CD4-positive, alpha-beta memory T cell (primary cell): ENCODE measurements around the gene CNTN5. TPM values are rescaled to one million over a fixed set of nuclear protein-coding genes. Genes with fewer than 3 reads are reported as not detected.

Experiments used
- CTCF ChIA-PET: fragments of 350-600 bp; sonication (Branson Sonifier 250); formaldehyde crosslinking; loops from one replicate; lab custom pipeline; 2021; ENCODE audit warnings: inconsistent platforms; ENCODE audit not compliant: partially characterized antibody; lab: Charles Lee
- POLR2A ChIA-PET: fragments of 350-600 bp; sonication (Branson Sonifier 250); formaldehyde crosslinking; loops from one replicate; lab custom pipeline; 2021; ENCODE audit not compliant: partially characterized antibody; lab: Charles Lee
- DNase-seq, 5 donors: peaks; one replicate each; pipeline versions ENCODE4 v3.0.0 to v3.0.0-alpha.2; 2020 to 2022; ENCODE audit warnings: mixed read lengths in 1 of 5
- H3K27ac ChIP-seq: one replicate; pipeline ENCODE4 v1.7.0; 2013; ENCODE audit warnings: low read depth, low read length
- H3K27me3 ChIP-seq: 2 replicates; pipeline ENCODE4 v1.7.0; 2013; ENCODE audit warnings: mild to moderate bottlenecking, low read length, moderate library complexity; ENCODE audit not compliant: insufficient read depth
- H3K36me3 ChIP-seq: 2 replicates; pipeline ENCODE4 v1.7.0; 2013; ENCODE audit warnings: mild to moderate bottlenecking, low read length, moderate library complexity; ENCODE audit not compliant: insufficient read depth
- H3K4me1 ChIP-seq: 2 replicates; pipeline ENCODE4 v1.7.0; 2013; ENCODE audit warnings: mild to moderate bottlenecking, low read length, moderate library complexity; ENCODE audit not compliant: insufficient read depth
- H3K4me3 ChIP-seq, 2 donors: one replicate each; pipeline ENCODE4 v1.7.0; 2013; ENCODE audit warnings: low read length in 2 of 2, mild to moderate bottlenecking in 1 of 2
- H3K9me3 ChIP-seq, 2 donors: one replicate each; pipeline ENCODE4 v1.7.0; 2013; ENCODE audit warnings: low read length in 2 of 2, control low read depth in 1 of 2; ENCODE audit not compliant: control insufficient read depth in 1 of 2
- H3K27ac Mint-ChIP-seq, 7 donors: one replicate each; pipeline ENCODE4 v1.8.0; 2020 to 2021; ENCODE audit warnings: mixed read lengths in 7 of 7, mild to moderate bottlenecking in 6 of 7, inconsistent platforms in 3 of 7, moderate library complexity in 3 of 7
- H3K27me3 Mint-ChIP-seq, 2 donors: one replicate each; pipeline ENCODE4 v1.8.0; 2020 to 2021; ENCODE audit warnings: mixed read lengths in 2 of 2
- H3K36me3 Mint-ChIP-seq, 2 donors: one replicate each; pipeline ENCODE4 v1.8.0; 2020 to 2021; ENCODE audit warnings: mixed read lengths in 2 of 2, inconsistent platforms in 1 of 2, mild to moderate bottlenecking in 1 of 2
- H3K4me1 Mint-ChIP-seq, 4 donors: one replicate each; pipeline ENCODE4 v1.8.0; 2020 to 2021; ENCODE audit warnings: mixed read lengths in 4 of 4, mild to moderate bottlenecking in 1 of 4
- H3K4me3 Mint-ChIP-seq, 8 donors: one replicate each; pipeline ENCODE4 v1.8.0; 2020 to 2021; ENCODE audit warnings: mixed read lengths in 8 of 8, mild to moderate bottlenecking in 7 of 8, moderate library complexity in 6 of 8, inconsistent platforms in 3 of 8
- H3K9me3 Mint-ChIP-seq, 8 donors: one replicate each; pipeline ENCODE4 v1.8.0; 2020 to 2021; ENCODE audit warnings: mixed read lengths in 8 of 8, mild to moderate bottlenecking in 5 of 8, inconsistent platforms in 3 of 8, moderate library complexity in 1 of 8
- intact Hi-C: fragments of 100-400 bp; cut with micrococcal nuclease; formaldehyde crosslinking; loops from one replicate; pipeline ENCODE4 v1.15.1; 2023
- polyA plus RNA-seq, 2 donors: library from polyadenylated mRNA; unstranded; fragments of 300-500 nt; fragmentation: Illumina TruSeq; gene quantifications; one replicate each; pipeline ENCODE4 v1.2.3, GENCODE V29; 2021
- total RNA-seq, 2 experiments: library from RNA; stranded (reverse); gene quantifications; one replicate each; pipeline ENCODE4 v1.2.3, GENCODE V29; 2021

CNTN5 gene
- total and polyA plus RNA-seq, 4 experiments from 2014 or later: not detected

GRCh38 chr11:99634581-99634980 is 613.8 kb downstream of the CNTN5 start:
- ChIA-PET CTCF (no interaction called here), POLR2A (no interaction called here)
- H3K27me3 Mint-ChIP-seq: no peaks in the 10 kb centered on the region
- Histone ChIP-seq H3K27me3 (no peaks in the 10 kb centered on the region), H3K4me1 (no peaks in the 10 kb centered on the region), H3K9me3 (peaks cover 0 to 4% of the 10 kb centered on the region in 2 donors), H3K27ac (no peak overlapping the region), H3K36me3 (no peaks in the 10 kb centered on the region), H3K4me3 (no peak overlapping the region)
- no peak overlapping the region for H3K27ac Mint-ChIP-seq
- DNase-seq: no peak
- no peaks in the 10 kb centered on the region for H3K4me1 Mint-ChIP-seq
- intact Hi-C loops: no loop called here
- peaks cover 3 to 17% (median 6%) of the 10 kb centered on the region in 8 donors for H3K9me3 Mint-ChIP-seq
- no peaks in the 10 kb centered on the region for H3K36me3 Mint-ChIP-seq
- no peak overlapping the region for H3K4me3 Mint-ChIP-seq

- no peak overlapping the region for H3K4me3 ChIP-seq
- no peaks in the 10 kb centered on the region for H3K27me3 Mint-ChIP-seq
- H3K27ac Mint-ChIP-seq: no peak overlapping the region
- H3K9me3 ChIP-seq: peaks cover 0 to 4% of the 10 kb centered on the region in 2 donors
- no peaks in the 10 kb centered on the region for H3K4me1 Mint-ChIP-seq
- H3K36me3 ChIP-seq: no peaks in the 10 kb centered on the region
- H3K4me1 ChIP-seq: no peaks in the 10 kb centered on the region
- peaks cover 4 to 33% (median 14%) of the 10 kb centered on the region in 8 donors for H3K9me3 Mint-ChIP-seq
- ChIA-PET POLR2A (no interaction called here), CTCF (no interaction called here)
- H3K27me3 ChIP-seq: no peaks in the 10 kb centered on the region
- no peak for DNase-seq
- intact Hi-C loops: no loop called here
- H3K27ac ChIP-seq: no peak overlapping the region
- no peaks in the 10 kb centered on the region for H3K36me3 Mint-ChIP-seq
- no peak overlapping the region for H3K4me3 Mint-ChIP-seq
Measured at GRCh38 chr11:99638073-99638553, 617.4 kb downstream of the CNTN5 start.

GRCh38 chr11:99640671-99641070 is 619.9 kb downstream of the CNTN5 start:
- no peak overlapping the region for H3K4me3 ChIP-seq
- CTCF ChIA-PET: no interaction called here
- no peaks in the 10 kb centered on the region for H3K27me3 ChIP-seq
- no peak overlapping the region for H3K27ac Mint-ChIP-seq
- H3K9me3 ChIP-seq: no peaks in the 10 kb centered on the region
- H3K4me3 Mint-ChIP-seq: no peak overlapping the region
- POLR2A ChIA-PET: no interaction called here
- H3K36me3 ChIP-seq: no peaks in the 10 kb centered on the region
- DNase-seq: no peak
- H3K36me3 Mint-ChIP-seq: no peaks in the 10 kb centered on the region
- no peaks in the 10 kb centered on the region for H3K4me1 ChIP-seq
- intact Hi-C loops: no loop called here
- H3K9me3 Mint-ChIP-seq: peaks cover 0 to 24% (median 10%) of the 10 kb centered on the region in 8 donors
- H3K4me1 Mint-ChIP-seq: no peaks in the 10 kb centered on the region
- H3K27me3 Mint-ChIP-seq: no peaks in the 10 kb centered on the region
- no peak overlapping the region for H3K27ac ChIP-seq

- Mint-ChIP-seq H3K9me3 (peaks cover 0 to 17% (median 6%) of the 10 kb centered on the region in 8 donors), H3K27ac (no peak overlapping the region), H3K4me1 (no peaks in the 10 kb centered on the region), H3K4me3 (no peak overlapping the region), H3K36me3 (no peaks in the 10 kb centered on the region), H3K27me3 (no peaks in the 10 kb centered on the region)
- no peak for DNase-seq
- intact Hi-C loops: no loop called here
- CTCF ChIA-PET: no interaction called here
- POLR2A ChIA-PET: no interaction called here
- Histone ChIP-seq H3K9me3 (no peaks in the 10 kb centered on the region), H3K27me3 (no peaks in the 10 kb centered on the region), H3K4me1 (no peaks in the 10 kb centered on the region), H3K27ac (no peak overlapping the region), H3K36me3 (no peaks in the 10 kb centered on the region), H3K4me3 (no peak overlapping the region)
Measured at GRCh38 chr11:99645934-99646333, 625.2 kb downstream of the CNTN5 start.

- no peaks in the 10 kb centered on the region for H3K27me3 Mint-ChIP-seq
- H3K4me3 Mint-ChIP-seq: no peak overlapping the region
- no peaks in the 10 kb centered on the region for H3K36me3 ChIP-seq
- H3K27ac ChIP-seq: no peak overlapping the region
- intact Hi-C loops: no loop called here
- CTCF ChIA-PET: no interaction called here
- no peaks in the 10 kb centered on the region for H3K4me1 Mint-ChIP-seq
- POLR2A ChIA-PET: no interaction called here
- no peak for DNase-seq
- no peak overlapping the region for H3K4me3 ChIP-seq
- no peaks in the 10 kb centered on the region for H3K9me3 ChIP-seq
- H3K9me3 Mint-ChIP-seq: peaks cover 0 to 31% (median 17%) of the 10 kb centered on the region in 8 donors
- no peaks in the 10 kb centered on the region for H3K36me3 Mint-ChIP-seq
- H3K27ac Mint-ChIP-seq: no peak overlapping the region
- no peaks in the 10 kb centered on the region for H3K4me1 ChIP-seq
- H3K27me3 ChIP-seq: no peaks in the 10 kb centered on the region
Measured at GRCh38 chr11:99670067-99670676, 649.4 kb downstream of the CNTN5 start.

- H3K4me3 ChIP-seq: no peak overlapping the region
- H3K27ac ChIP-seq: no peak overlapping the region
- ChIA-PET CTCF (no interaction called here), POLR2A (no interaction called here)
- intact Hi-C loops: no loop called here
- no peaks in the 10 kb centered on the region for H3K27me3 Mint-ChIP-seq
- H3K4me1 Mint-ChIP-seq: no peaks in the 10 kb centered on the region
- no peak overlapping the region for H3K4me3 Mint-ChIP-seq
- H3K4me1 ChIP-seq: no peaks in the 10 kb centered on the region
- no peaks in the 10 kb centered on the region for H3K36me3 ChIP-seq
- no peak for DNase-seq
- H3K9me3 ChIP-seq: no peaks in the 10 kb centered on the region
- H3K36me3 Mint-ChIP-seq: no peaks in the 10 kb centered on the region
- H3K9me3 Mint-ChIP-seq: peaks cover 0 to 31% (median 15%) of the 10 kb centered on the region in 8 donors
- H3K27me3 ChIP-seq: no peaks in the 10 kb centered on the region
- peak overlapping the region in 1 of 7 donors; percentile 10 for H3K27ac Mint-ChIP-seq
Measured at GRCh38 chr11:99671808-99672409, 651.2 kb downstream of the CNTN5 start.

GRCh38 chr11:99676292-99676691 is 655.5 kb downstream of the CNTN5 start:
- H3K27me3 Mint-ChIP-seq: no peaks in the 10 kb centered on the region

More at GRCh38 chr11:99676292-99676691, 655.5 kb downstream of the CNTN5 start:
- Histone ChIP-seq H3K36me3 (no peaks in the 10 kb centered on the region), H3K9me3 (no peaks in the 10 kb centered on the region), H3K27ac (no peak overlapping the region), H3K27me3 (no peaks in the 10 kb centered on the region), H3K4me1 (no peaks in the 10 kb centered on the region), H3K4me3 (no peak overlapping the region)
- H3K9me3 Mint-ChIP-seq: peaks cover 3 to 21% (median 12%) of the 10 kb centered on the region in 8 donors
- no peak for DNase-seq
- intact Hi-C loops: no loop called here
- CTCF ChIA-PET: no interaction called here
- POLR2A ChIA-PET: no interaction called here
- no peaks in the 10 kb centered on the region for H3K4me1 Mint-ChIP-seq
- no peak overlapping the region for H3K4me3 Mint-ChIP-seq
- no peaks in the 10 kb centered on the region for H3K36me3 Mint-ChIP-seq
- H3K27ac Mint-ChIP-seq: no peak overlapping the region
